ENCODE data around the gene RB1. TPM values are rescaled to one million over a fixed set of nuclear protein-coding genes. Genes with fewer than 3 reads are reported as not detected.

RB1 gene
- total RNA-seq, 1 donor from 2014 or later = 35.4 TPM

DNA sequence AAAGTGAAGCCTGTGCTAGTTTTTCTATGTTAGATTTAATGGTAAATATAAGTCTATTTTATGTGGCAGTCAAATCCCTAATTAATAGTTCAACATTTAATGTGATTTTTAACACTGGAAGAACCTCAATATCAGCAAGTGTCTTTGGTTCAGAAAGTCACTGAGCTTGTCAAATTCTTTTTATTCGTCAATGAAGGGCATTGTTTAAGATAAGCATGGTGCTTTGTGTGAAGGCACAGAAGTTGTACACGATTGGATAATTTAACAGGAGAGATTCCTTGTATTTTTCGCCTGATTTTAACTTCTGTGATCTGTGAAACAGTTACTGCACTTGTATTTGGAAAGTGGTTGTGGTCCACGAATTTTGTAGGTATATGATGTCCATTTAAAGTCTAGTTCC lies 30.2 kb upstream of the RB1 start:
- no peak overlapping the region for H3K4me3 ChIP-seq (ENCODE audit: low read depth, low read length)
- DNase-seq (ENCODE audit: low read depth) = no peak
- TF ChIP-seq, protein P1, sequence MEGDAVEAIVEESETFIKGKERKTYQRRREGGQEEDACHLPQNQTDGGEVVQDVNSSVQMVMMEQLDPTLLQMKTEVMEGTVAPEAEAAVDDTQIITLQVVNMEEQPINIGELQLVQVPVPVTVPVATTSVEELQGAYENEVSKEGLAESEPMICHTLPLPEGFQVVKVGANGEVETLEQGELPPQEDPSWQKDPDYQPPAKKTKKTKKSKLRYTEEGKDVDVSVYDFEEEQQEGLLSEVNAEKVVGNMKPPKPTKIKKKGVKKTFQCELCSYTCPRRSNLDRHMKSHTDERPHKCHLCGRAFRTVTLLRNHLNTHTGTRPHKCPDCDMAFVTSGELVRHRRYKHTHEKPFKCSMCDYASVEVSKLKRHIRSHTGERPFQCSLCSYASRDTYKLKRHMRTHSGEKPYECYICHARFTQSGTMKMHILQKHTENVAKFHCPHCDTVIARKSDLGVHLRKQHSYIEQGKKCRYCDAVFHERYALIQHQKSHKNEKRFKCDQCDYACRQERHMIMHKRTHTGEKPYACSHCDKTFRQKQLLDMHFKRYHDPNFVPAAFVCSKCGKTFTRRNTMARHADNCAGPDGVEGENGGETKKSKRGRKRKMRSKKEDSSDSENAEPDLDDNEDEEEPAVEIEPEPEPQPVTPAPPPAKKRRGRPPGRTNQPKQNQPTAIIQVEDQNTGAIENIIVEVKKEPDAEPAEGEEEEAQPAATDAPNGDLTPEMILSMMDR (conservative IDR thresholded peaks at IDR 0.05; ENCODE audit: low read depth, low read length) = no peak

DNA sequence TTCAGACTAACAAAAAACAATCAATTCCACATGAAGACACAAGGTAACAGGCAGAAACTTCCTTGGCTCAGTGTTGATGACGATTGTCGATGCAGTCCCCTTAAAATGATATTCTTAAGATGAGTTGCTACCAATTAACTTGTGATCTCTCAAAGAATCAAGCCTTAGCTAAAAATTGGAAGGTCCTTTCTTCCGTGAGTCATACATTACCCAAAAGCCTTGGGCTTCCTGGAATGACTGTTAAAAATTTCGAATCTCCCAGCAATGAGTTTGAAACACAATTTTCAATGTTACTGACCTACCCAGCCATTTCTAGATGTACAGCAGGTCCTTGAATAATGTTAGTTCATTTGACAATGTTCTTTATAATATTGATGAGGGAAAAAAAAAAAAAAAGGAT lies 28.0 kb upstream of the RB1 start:
- DNase-seq (ENCODE audit: low read depth) = no peak
- H3K4me3 ChIP-seq (ENCODE audit: low read depth, low read length) = no peak overlapping the region
- TF ChIP-seq, protein P1 (conservative IDR thresholded peaks at IDR 0.05; ENCODE audit: low read depth, low read length) = no peak

DNA sequence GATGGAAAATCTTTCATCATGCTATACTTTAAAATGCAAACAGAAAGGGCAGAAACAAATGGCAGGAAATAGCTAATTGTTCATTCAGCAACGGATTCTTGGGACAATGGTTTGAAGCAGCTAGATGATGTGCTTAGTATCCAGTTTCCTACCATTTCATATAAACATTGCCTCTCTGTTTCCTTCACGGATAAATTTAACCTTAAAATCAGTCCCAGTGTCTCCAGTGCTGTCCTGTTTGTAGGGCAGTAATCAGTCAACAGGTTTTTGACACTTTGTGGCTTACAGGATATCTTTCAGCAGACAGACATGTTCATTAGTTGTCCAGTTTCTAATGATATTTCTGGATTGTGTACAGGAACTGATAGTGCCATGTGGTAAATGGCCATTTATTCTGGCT lies 24.7 kb upstream of the RB1 start:
- TF ChIP-seq, protein P1 (conservative IDR thresholded peaks at IDR 0.05; ENCODE audit: low read depth, low read length) = no peak

GRCh38 chr13:48281556-48281955 lies 22.0 kb upstream of the RB1 start:
- no peak for DNase-seq (ENCODE audit: low read depth)
- TF ChIP-seq, protein P1 (conservative IDR thresholded peaks at IDR 0.05; ENCODE audit: low read depth, low read length) = no peak
- H3K4me3 ChIP-seq (ENCODE audit: low read depth, low read length) = no peak overlapping the region

More for the DNA sequence above, 24.7 kb upstream of the RB1 start:
- DNase-seq (ENCODE audit: low read depth) = no peak
- H3K4me3 ChIP-seq (ENCODE audit: low read depth, low read length) = no peak overlapping the region

DNA sequence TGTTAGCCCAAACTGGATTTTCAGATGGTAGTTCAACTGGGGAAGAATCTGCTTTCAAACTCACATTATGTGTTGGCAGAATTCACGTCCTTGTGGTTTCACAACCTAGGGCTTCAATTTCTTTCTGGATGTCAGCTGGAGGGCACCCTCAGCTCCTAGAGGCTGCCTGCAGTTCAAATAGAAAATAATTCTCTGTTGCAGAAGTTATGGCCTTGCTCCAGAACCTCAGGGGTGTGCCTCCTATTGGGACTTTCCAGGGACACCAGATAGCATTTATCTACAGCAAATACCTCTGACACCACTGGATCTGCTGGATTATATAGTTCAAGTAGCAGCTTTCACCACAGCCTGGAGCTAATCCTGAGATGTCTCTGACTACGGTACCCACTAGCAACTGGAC lies 11.8 kb upstream of the RB1 start:
- TF ChIP-seq, protein P1 (conservative IDR thresholded peaks at IDR 0.05; ENCODE audit: low read depth, low read length) = no peak
- no peak for DNase-seq (ENCODE audit: low read depth)
- H3K4me3 ChIP-seq (ENCODE audit: low read depth, low read length) = no peak overlapping the region

GRCh38 chr13:48292650-48293049 lies 10.9 kb upstream of the RB1 start:
- no peak overlapping the region for H3K4me3 ChIP-seq (ENCODE audit: low read depth, low read length)
- no peak for DNase-seq (ENCODE audit: low read depth)
- TF ChIP-seq, protein P1 (conservative IDR thresholded peaks at IDR 0.05; ENCODE audit: low read depth, low read length) = no peak

- no peak overlapping the region for H3K4me3 ChIP-seq (ENCODE audit: low read depth, low read length)
- no peak for DNase-seq (ENCODE audit: low read depth)
- TF ChIP-seq, protein P1 (conservative IDR thresholded peaks at IDR 0.05; ENCODE audit: low read depth, low read length) = no peak
Measured at GRCh38 chr13:48294653-48295052, 8.9 kb upstream of the RB1 start.

Data from epithelial cell of proximal tubule (primary cell).